Middle frontal gyrus (tissue), 1 donor: ENCODE measurements around the gene HIVEP2.

Experiments used
- DNase-seq: peaks from one replicate; pipeline ENCODE4 v3.0.0-alpha.2; 2015; ENCODE audit warnings: low spot score; ENCODE audit errors: extremely low spot score

HIVEP2 gene

GRCh38 chr6:142892254-142893021 lies 52.5 kb downstream of the HIVEP2 start:
- DNase-seq = no peak

GRCh38 chr6:142891454-142891853 lies 53.5 kb downstream of the HIVEP2 start:
- DNase-seq = no peak

- no peak for DNase-seq
These were observed 56.5 kb downstream of the HIVEP2 start for GRCh38 chr6:142888456-142888855.

- DNase-seq = no peak
These were observed 57.5 kb downstream of the HIVEP2 start for GRCh38 chr6:142887517-142887916.

GRCh38 chr6:142886431-142887170 lies 58.4 kb downstream of the HIVEP2 start:
- no peak for DNase-seq

- DNase-seq = no peak
These were observed 59.7 kb downstream of the HIVEP2 start for GRCh38 chr6:142885182-142885867.

GRCh38 chr6:142884214-142885035 lies 60.6 kb downstream of the HIVEP2 start:
- no peak for DNase-seq

- no peak for DNase-seq
These were observed 62.0 kb downstream of the HIVEP2 start for GRCh38 chr6:142883011-142883410.

GRCh38 chr6:142881761-142882160 lies 63.2 kb downstream of the HIVEP2 start:
- no peak for DNase-seq

- no peak for DNase-seq
These were observed 63.7 kb downstream of the HIVEP2 start for GRCh38 chr6:142881290-142881689.

- no peak for DNase-seq
These were observed 64.8 kb downstream of the HIVEP2 start for GRCh38 chr6:142880201-142880600.

- no peak for DNase-seq
These were observed 65.4 kb downstream of the HIVEP2 start for GRCh38 chr6:142879527-142879926.

GRCh38 chr6:142879076-142879475 lies 65.9 kb downstream of the HIVEP2 start:
- no peak for DNase-seq

- DNase-seq = peak; percentile 11
These were observed 66.6 kb downstream of the HIVEP2 start for GRCh38 chr6:142878407-142878806.

- no peak for DNase-seq
These were observed 70.3 kb downstream of the HIVEP2 start for GRCh38 chr6:142874676-142875075.

GRCh38 chr6:142872376-142872775 lies 72.6 kb downstream of the HIVEP2 start:
- DNase-seq = no peak

GRCh38 chr6:142871910-142872331 lies 73.1 kb downstream of the HIVEP2 start:
- DNase-seq = no peak

GRCh38 chr6:142870787-142871415 lies 74.1 kb downstream of the HIVEP2 start:
- no peak for DNase-seq

GRCh38 chr6:142868917-142869316 lies 76.1 kb downstream of the HIVEP2 start:
- DNase-seq = no peak

GRCh38 chr6:142867988-142868812 lies 76.8 kb downstream of the HIVEP2 start:
- no peak for DNase-seq
